Hepatocyte (in vitro differentiated cells): ENCODE results near the gene SLCO3A1. TPM values are rescaled to one million over a fixed set of nuclear protein-coding genes. Genes with fewer than 3 reads are reported as not detected.

Experiments used
- DNase-seq: peaks from one replicate; pipeline ENCODE4 v3.0.0-alpha.2; 2016; ENCODE audit warnings: low spot score
- H2AFZ ChIP-seq: fragments of 200-600 bp; sonication (generic); 2 replicates; pipeline ENCODE4 v1.6.0; 2016; ENCODE audit warnings: antibody characterized with exemption, mild to moderate bottlenecking
- H3K27ac ChIP-seq: fragments of 200-600 bp; sonication (generic); 2 replicates; pipeline ENCODE4 v1.5.1; 2016; ENCODE audit warnings: mild to moderate bottlenecking
- H3K27me3 ChIP-seq: fragments of 200-600 bp; sonication (generic); 2 replicates; pipeline ENCODE4 v1.6.1; 2016
- H3K36me3 ChIP-seq: fragments of 200-600 bp; sonication (generic); replicated peaks from 2 replicates; pipeline ENCODE4 v1.5.1; 2016; ENCODE audit warnings: low read depth; ENCODE audit not compliant: insufficient read depth
- H3K4me1 ChIP-seq: fragments of 200-600 bp; sonication (generic); 2 replicates; pipeline ENCODE4 v1.5.1; 2016; ENCODE audit warnings: mild to moderate bottlenecking, moderate library complexity; ENCODE audit not compliant: insufficient read depth
- H3K4me2 ChIP-seq: fragments of 200-600 bp; sonication (generic); 2 replicates; pipeline ENCODE4 v1.6.0; 2016
- H3K4me3 ChIP-seq: fragments of 200-600 bp; sonication (generic); 2 replicates; pipeline ENCODE4 v1.5.1; 2016; ENCODE audit warnings: mild to moderate bottlenecking
- H3K79me2 ChIP-seq: fragments of 200-600 bp; sonication (generic); 2 replicates; pipeline ENCODE4 v1.6.0; 2017; ENCODE audit warnings: mild to moderate bottlenecking
- H3K9me2 ChIP-seq: fragments of 200-600 bp; sonication (generic); replicated peaks from 2 replicates; pipeline ENCODE4 v1.6.0; 2017; ENCODE audit warnings: mild to moderate bottlenecking; ENCODE audit not compliant: insufficient read depth
- H3K9me3 ChIP-seq: fragments of 200-600 bp; sonication (generic); 2 replicates; pipeline ENCODE4 v1.5.1; 2016; ENCODE audit warnings: low read depth, mild to moderate bottlenecking
- H4K20me1 ChIP-seq: fragments of 200-600 bp; sonication (generic); 2 replicates; pipeline ENCODE4 v1.6.0; 2016; ENCODE audit warnings: mild to moderate bottlenecking; ENCODE audit not compliant: insufficient read depth, poor library complexity, severe bottlenecking
- EZH2 ChIP-seq: fragments of 200-600 bp; sonication (generic); IDR thresholded peaks from 2 replicates; pipeline ENCODE4 v1.6.1; 2016; ENCODE audit warnings: antibody characterized with exemption, mild to moderate bottlenecking, borderline replicate concordance
- EZH2phosphoT487 ChIP-seq: fragments of 200-600 bp; sonication (generic); IDR thresholded peaks from one replicate; pipeline ENCODE4 v1.6.1; 2018; ENCODE audit warnings: antibody characterized with exemption, mild to moderate bottlenecking, low read depth, moderate library complexity; ENCODE audit not compliant: unreplicated experiment, severe bottlenecking
- WGBS: methylation state at CpG from one replicate; pipeline ENCODE4 v1.1.6; 2016; ENCODE audit warnings: low lambda C conversion rate; ENCODE audit errors: missing lambda C conversion rate; 5-methylcytosine and 5-hydroxymethylcytosine counted together
- polyA plus RNA-seq: library from polyadenylated mRNA; unstranded; fragments of >200 nt; fragmentation: Nextera tagmentation; extraction: Ambion mirVana; gene quantifications from 2 replicates; pipeline ENCODE4 v1.2.1, GENCODE V29; 2016
- total RNA-seq: library from RNA; depleted of rRNA; stranded (reverse); fragments of >200 nt; gene quantifications from 2 replicates; pipeline ENCODE4 v1.2.3, GENCODE V29; 2014
- TF ChIP-seq, protein P1 (sequence below): fragments of 200-600 bp; sonication (generic); IDR thresholded peaks from 2 replicates; pipeline ENCODE4 v1.5.1; 2016; ENCODE audit warnings: antibody characterized with exemption, mild to moderate bottlenecking; ENCODE audit not compliant: poor library complexity

The SLCO3A1 gene
- total and polyA plus RNA-seq, 2 experiments from 2014 or later = 1.3 to 5.4 TPM

DNA sequence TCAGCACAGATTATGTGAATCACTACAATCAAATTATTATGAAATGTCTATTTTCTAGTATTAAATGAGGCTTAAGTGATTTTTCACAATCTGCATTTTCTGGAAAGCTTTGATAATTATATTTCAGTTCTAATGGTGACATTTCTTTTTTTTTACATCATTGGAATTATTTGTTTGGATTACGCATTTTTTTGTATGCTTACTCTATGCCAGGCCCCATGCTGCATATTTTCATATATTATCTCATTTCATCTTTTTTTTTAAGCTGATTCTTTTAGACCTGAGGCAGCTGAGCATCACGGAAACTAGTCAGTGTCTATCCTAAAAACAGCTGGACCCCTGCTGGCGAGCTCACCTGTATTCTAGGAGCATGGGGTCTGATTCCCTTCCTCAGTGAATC lies 31.1 kb downstream of the SLCO3A1 start:
- H3K36me3 ChIP-seq = no peaks in the 10 kb centered on the region
- no peak overlapping the region for H2AFZ ChIP-seq
- H3K4me1 ChIP-seq = no peaks in the 10 kb centered on the region
- TF ChIP-seq EZH2phosphoT487 = no peak
- no peak for TF ChIP-seq EZH2
- TF ChIP-seq, protein P1, sequence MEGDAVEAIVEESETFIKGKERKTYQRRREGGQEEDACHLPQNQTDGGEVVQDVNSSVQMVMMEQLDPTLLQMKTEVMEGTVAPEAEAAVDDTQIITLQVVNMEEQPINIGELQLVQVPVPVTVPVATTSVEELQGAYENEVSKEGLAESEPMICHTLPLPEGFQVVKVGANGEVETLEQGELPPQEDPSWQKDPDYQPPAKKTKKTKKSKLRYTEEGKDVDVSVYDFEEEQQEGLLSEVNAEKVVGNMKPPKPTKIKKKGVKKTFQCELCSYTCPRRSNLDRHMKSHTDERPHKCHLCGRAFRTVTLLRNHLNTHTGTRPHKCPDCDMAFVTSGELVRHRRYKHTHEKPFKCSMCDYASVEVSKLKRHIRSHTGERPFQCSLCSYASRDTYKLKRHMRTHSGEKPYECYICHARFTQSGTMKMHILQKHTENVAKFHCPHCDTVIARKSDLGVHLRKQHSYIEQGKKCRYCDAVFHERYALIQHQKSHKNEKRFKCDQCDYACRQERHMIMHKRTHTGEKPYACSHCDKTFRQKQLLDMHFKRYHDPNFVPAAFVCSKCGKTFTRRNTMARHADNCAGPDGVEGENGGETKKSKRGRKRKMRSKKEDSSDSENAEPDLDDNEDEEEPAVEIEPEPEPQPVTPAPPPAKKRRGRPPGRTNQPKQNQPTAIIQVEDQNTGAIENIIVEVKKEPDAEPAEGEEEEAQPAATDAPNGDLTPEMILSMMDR = no peak
- no peak for DNase-seq
- WGBS = 92% methylated on average over 3 of the region's 3 CpGs
- no peak overlapping the region for H3K4me3 ChIP-seq
- no peak overlapping the region for H3K4me2 ChIP-seq
- no peak overlapping the region for H3K27ac ChIP-seq
- H3K9me3 ChIP-seq = no peaks in the 10 kb centered on the region
- no peaks in the 10 kb centered on the region for H4K20me1 ChIP-seq
- no peaks in the 10 kb centered on the region for H3K9me2 ChIP-seq
- H3K79me2 ChIP-seq = no peaks in the 10 kb centered on the region
- no peaks in the 10 kb centered on the region for H3K27me3 ChIP-seq

DNA sequence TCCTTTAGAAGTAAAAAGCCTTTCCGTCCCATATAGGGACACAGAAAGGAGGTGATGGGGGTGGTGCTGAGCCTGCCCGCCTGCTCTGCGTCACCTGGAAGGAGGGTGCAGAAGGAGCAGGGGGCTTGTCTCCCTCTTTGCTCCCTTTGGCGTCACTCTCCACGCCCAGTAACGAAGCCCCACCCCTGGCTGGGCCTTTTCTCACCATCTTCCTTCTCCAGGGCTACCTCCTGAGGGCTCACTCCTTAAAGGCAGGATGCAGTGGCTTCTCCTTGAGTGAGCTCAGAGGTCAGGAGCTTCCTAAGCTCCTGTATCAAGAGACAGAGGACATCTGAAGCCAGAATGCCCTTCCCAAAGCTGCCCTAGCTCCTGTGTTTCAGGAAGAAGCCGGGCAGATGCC lies 31.5 kb downstream of the SLCO3A1 start:
- Histone ChIP-seq H3K36me3 (no peaks in the 10 kb centered on the region), H4K20me1 (no peaks in the 10 kb centered on the region), H3K9me2 (no peaks in the 10 kb centered on the region), H3K9me3 (no peaks in the 10 kb centered on the region), H3K4me1 (no peaks in the 10 kb centered on the region), H2AFZ (no peak overlapping the region), H3K79me2 (no peaks in the 10 kb centered on the region), H3K27ac (no peak overlapping the region), H3K4me2 (no peak overlapping the region), H3K4me3 (no peak overlapping the region), H3K27me3 (no peaks in the 10 kb centered on the region)
- 84% methylated on average over 7 of the region's 7 CpGs for WGBS
- TF ChIP-seq, protein P1 = no peak
- TF ChIP-seq EZH2 (no peak), EZH2phosphoT487 (no peak)
- DNase-seq = no peak

DNA sequence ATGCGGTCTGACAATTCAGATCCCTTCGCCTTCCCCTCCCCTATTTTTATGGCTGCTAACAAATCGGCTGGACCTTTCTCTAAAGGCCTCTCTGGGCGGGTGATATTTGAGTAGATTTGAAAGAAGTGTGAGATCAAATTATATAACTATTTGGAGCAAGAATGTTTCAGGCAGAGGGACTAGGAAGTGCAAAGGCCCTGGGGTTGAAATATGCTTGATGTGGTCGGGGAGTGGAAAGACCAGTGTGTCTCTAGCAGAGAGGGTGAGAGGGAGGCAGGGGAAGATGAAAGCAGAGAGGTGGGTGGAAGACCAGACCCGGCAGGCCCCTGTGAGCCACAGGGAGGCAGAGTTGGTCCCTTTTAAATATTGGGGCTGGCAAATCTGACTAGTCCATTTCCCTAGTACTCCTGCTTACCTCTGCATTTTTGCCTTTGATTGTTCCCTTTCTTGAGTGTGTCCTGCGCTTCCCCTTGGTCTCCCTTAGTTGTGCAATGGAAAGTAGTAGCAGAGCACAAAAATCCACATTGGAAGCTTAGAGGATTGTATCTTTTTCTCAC lies 32.3 kb downstream of the SLCO3A1 start:
- H3K36me3 ChIP-seq = no peaks in the 10 kb centered on the region
- no peak overlapping the region for H2AFZ ChIP-seq
- TF ChIP-seq EZH2 (no peak), EZH2phosphoT487 (no peak)
- TF ChIP-seq, protein P1 = no peak
- WGBS = 91% methylated on average over 7 of the region's 7 CpGs
- H3K27ac ChIP-seq = no peak overlapping the region
- no peaks in the 10 kb centered on the region for H3K79me2 ChIP-seq
- H3K4me1 ChIP-seq = no peaks in the 10 kb centered on the region
- no peak overlapping the region for H3K4me2 ChIP-seq
- no peaks in the 10 kb centered on the region for H3K9me3 ChIP-seq
- no peaks in the 10 kb centered on the region for H3K9me2 ChIP-seq
- no peak overlapping the region for H3K4me3 ChIP-seq
- no peaks in the 10 kb centered on the region for H4K20me1 ChIP-seq
- no peaks in the 10 kb centered on the region for H3K27me3 ChIP-seq
- DNase-seq = no peak

DNA sequence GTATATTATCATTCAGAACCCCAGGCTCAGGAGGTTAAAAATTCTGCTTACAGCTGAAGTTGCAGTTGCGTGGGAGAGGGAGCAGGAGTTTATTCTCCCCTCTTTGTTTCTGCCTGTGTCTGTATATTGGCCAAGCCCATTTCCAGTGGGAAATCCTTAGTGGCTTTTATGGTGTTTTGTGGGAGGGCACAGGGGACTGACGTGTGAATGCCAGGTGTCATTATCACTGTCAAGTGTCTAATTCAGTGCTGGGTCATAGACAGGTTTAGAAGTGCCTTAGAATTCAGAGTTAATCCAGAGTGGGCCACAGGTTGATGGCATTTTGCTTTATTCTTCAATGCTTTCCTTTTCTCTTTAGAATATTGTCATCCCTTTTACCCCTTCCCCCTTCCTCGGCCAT lies 33.4 kb downstream of the SLCO3A1 start:
- DNase-seq = no peak
- no peak overlapping the region for H3K27ac ChIP-seq
- no peak overlapping the region for H2AFZ ChIP-seq
- H3K9me2 ChIP-seq = no peaks in the 10 kb centered on the region
- no peaks in the 10 kb centered on the region for H3K4me1 ChIP-seq
- H3K36me3 ChIP-seq = no peaks in the 10 kb centered on the region
- H3K79me2 ChIP-seq = no peaks in the 10 kb centered on the region
- H3K4me2 ChIP-seq = no peak overlapping the region
- H3K27me3 ChIP-seq = no peaks in the 10 kb centered on the region
- H3K9me3 ChIP-seq = no peaks in the 10 kb centered on the region
- no peaks in the 10 kb centered on the region for H4K20me1 ChIP-seq
- WGBS = 83% methylated on average over 3 of the region's 3 CpGs
- no peak overlapping the region for H3K4me3 ChIP-seq
- TF ChIP-seq EZH2phosphoT487 (no peak), EZH2 (no peak)
- TF ChIP-seq, protein P1 = no peak
